WTC11 (cell line): Measurements from ENCODE around the gene RLN3. TPM values are rescaled to one million over a fixed set of nuclear protein-coding genes. Genes with fewer than 3 reads are reported as not detected.
A peak's percentile ranks its signal among the peaks of the same experiment; 100 is the strongest.

Experiments used
- ATAC-seq: fragments of 200-7000 bp; cut with Tn5 transposase; 2 replicates; pipeline ENCODE4 v1.10.0; 2021; ENCODE audit warnings: mild to moderate bottlenecking, moderate library complexity
- CTCF ChIA-PET: fragments of 300-600 bp; sonication (Branson Sonifier 250); formaldehyde crosslinking; loops from one replicate; lab custom pipeline; 2021; ENCODE audit warnings: antibody characterized with exemption; lab: Charles Lee
- POLR2A ChIA-PET: fragments of 350-600 bp; sonication (Branson Sonifier 250); formaldehyde crosslinking; loops from one replicate; lab custom pipeline; 2021; ENCODE audit warnings: antibody characterized with exemption; lab: Charles Lee
- DNase-seq: peaks from one replicate; pipeline ENCODE4 v3.0.0; 2021; ENCODE audit warnings: low spot score
- H3K27ac Mint-ChIP-seq: 2 replicates; pipeline ENCODE4 v1.8.0; 2021; ENCODE audit warnings: mixed read lengths
- H3K27me3 Mint-ChIP-seq: 2 replicates; pipeline ENCODE4 v1.8.0; 2021; ENCODE audit warnings: low read depth, mild to moderate bottlenecking, moderate library complexity, mixed read lengths
- H3K36me3 Mint-ChIP-seq: 2 replicates; pipeline ENCODE4 v1.8.0; 2021; ENCODE audit warnings: mixed read lengths
- H3K4me1 Mint-ChIP-seq: 2 replicates; pipeline ENCODE4 v1.8.0; 2022; ENCODE audit warnings: mixed read lengths
- H3K4me3 Mint-ChIP-seq: 2 replicates; pipeline ENCODE4 v1.8.0; 2021; ENCODE audit warnings: mild to moderate bottlenecking, moderate library complexity, mixed read lengths
- H3K9me3 Mint-ChIP-seq: 2 replicates; pipeline ENCODE4 v1.8.0; 2021; ENCODE audit warnings: mixed read lengths
- CBFB ChIP-seq: sonication (generic); formaldehyde crosslinking; IDR thresholded peaks from 2 replicates; pipeline ENCODE4 v1.8.1; 2022; ENCODE audit warnings: mild to moderate bottlenecking, low read depth, missing genetic modification reagents
- CREM ChIP-seq: sonication (generic); formaldehyde crosslinking; IDR thresholded peaks from 2 replicates; pipeline ENCODE4 v1.8.1; 2022; ENCODE audit warnings: mild to moderate bottlenecking, missing genetic modification reagents, moderate library complexity
- FOXK1 ChIP-seq: sonication (generic); formaldehyde crosslinking; IDR thresholded peaks from 2 replicates; pipeline ENCODE4 v1.8.0; 2022; ENCODE audit warnings: mild to moderate bottlenecking, moderate library complexity, missing genetic modification reagents
- GTF2I ChIP-seq: fragments of 250-450 bp; sonication (Bioruptor Pico); conservative IDR thresholded peaks from 2 replicates; pipeline ENCODE4 v1.4.0; 2021; ENCODE audit warnings: mild to moderate bottlenecking
- ZNF121 ChIP-seq: sonication (generic); formaldehyde crosslinking; IDR thresholded peaks from 2 replicates; pipeline ENCODE4 v1.8.0; 2023; ENCODE audit warnings: missing genetic modification reagents
- ZNF423 ChIP-seq: fragments of 250-450 bp; sonication (Bioruptor Pico); IDR thresholded peaks from 2 replicates; pipeline ENCODE4 v2.1.2; 2022; ENCODE audit warnings: mild to moderate bottlenecking, moderate library complexity
- total RNA-seq: library from RNA; stranded (reverse); gene quantifications from 3 replicates; pipeline ENCODE4 v1.2.3, GENCODE V29; 2021
- TF ChIP-seq, protein P1 (sequence below): fragments of 250-450 bp; sonication (Bioruptor Pico); IDR thresholded peaks from 2 replicates; pipeline ENCODE4 v1.9.0; 2021; ENCODE audit warnings: mild to moderate bottlenecking
- TF ChIP-seq, protein P2 (sequence below): sonication (generic); formaldehyde crosslinking; IDR thresholded peaks from 2 replicates; pipeline ENCODE4 v1.8.1; 2023; ENCODE audit warnings: mild to moderate bottlenecking, missing genetic modification reagents, moderate library complexity
- TF ChIP-seq, protein P3 (sequence below): sonication (generic); formaldehyde crosslinking; IDR thresholded peaks from 2 replicates; pipeline ENCODE4 v1.8.0; 2022; ENCODE audit warnings: mild to moderate bottlenecking, missing genetic modification reagents
- TF ChIP-seq, protein P4 (sequence below): fragments of 250-450 bp; sonication (Bioruptor Pico); IDR thresholded peaks from 2 replicates; pipeline ENCODE4 v1.9.0; 2021; ENCODE audit warnings: mild to moderate bottlenecking
- TF ChIP-seq, protein P5 (sequence below): sonication (generic); formaldehyde crosslinking; IDR thresholded peaks from 2 replicates; pipeline ENCODE4 v1.8.1; 2022; ENCODE audit warnings: mild to moderate bottlenecking, missing genetic modification reagents, moderate library complexity, borderline replicate concordance
- TF ChIP-seq, protein P6 (sequence below): sonication (generic); formaldehyde crosslinking; IDR thresholded peaks from 2 replicates; pipeline ENCODE4 v1.8.0; 2022; ENCODE audit warnings: missing genetic modification reagents
- TF ChIP-seq, protein P7 (sequence below): sonication (generic); formaldehyde crosslinking; IDR thresholded peaks from 2 replicates; pipeline ENCODE4 v1.8.0; 2023; ENCODE audit warnings: mild to moderate bottlenecking, missing genetic modification reagents

The RLN3 gene
- total RNA-seq, 1 experiment from 2014 or later = not detected

DNA sequence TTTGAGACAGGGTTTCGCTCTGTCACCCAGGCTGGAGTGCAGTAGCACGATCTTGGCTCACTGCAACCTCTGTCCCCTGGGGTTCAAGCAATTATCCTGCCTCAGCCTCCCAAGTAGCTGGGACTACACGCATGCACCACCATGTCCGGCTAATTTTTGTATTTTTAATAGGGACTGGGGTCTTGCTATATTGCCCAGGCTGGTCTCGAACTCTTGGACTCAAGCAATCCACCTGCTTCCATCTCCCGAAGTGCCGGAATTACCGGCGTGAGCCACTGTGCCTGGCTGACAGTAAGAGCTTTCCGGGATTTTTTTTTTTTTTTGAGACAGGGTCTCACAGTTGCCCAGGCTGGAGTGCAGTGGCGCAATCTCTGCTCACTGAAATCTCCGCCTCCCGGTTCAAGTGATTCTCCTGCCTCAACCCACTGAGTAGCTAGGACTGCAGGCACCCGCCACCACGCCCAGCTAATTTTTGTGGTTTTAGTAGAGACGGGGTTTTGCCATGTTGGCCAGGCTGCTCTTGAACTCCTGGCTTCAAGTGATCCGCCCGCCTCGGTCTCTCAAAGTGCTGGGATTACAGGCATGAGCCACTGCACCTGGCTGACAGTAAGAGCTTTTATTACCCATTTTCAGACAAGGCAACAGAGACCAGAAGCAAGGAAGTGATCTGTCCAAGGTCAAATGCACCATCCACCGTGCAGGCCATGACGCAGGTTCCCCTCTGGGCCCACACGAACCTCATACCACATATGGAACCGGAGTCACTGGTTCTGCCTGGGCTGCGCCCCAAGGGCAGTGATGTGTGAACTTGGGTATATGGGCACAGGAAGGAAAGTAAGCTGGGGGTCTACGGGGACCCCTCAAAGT lies 42.8 kb upstream of the RLN3 start:
- H3K36me3 Mint-ChIP-seq = no peaks in the 10 kb centered on the region
- ChIA-PET POLR2A (interaction anchor here (1.5 kb wide), 1 partner anchor 23 kb away, joined by 6 read pairs; no protein-coding TSS in a partner anchor), CTCF (interaction anchor here (0.5 to 1.4 kb wide), 6 partner anchors 25 to 143 kb away, joined by 3 read pairs; partner anchors contain the start of gene IL27RA)
- TF ChIP-seq, protein P1, sequence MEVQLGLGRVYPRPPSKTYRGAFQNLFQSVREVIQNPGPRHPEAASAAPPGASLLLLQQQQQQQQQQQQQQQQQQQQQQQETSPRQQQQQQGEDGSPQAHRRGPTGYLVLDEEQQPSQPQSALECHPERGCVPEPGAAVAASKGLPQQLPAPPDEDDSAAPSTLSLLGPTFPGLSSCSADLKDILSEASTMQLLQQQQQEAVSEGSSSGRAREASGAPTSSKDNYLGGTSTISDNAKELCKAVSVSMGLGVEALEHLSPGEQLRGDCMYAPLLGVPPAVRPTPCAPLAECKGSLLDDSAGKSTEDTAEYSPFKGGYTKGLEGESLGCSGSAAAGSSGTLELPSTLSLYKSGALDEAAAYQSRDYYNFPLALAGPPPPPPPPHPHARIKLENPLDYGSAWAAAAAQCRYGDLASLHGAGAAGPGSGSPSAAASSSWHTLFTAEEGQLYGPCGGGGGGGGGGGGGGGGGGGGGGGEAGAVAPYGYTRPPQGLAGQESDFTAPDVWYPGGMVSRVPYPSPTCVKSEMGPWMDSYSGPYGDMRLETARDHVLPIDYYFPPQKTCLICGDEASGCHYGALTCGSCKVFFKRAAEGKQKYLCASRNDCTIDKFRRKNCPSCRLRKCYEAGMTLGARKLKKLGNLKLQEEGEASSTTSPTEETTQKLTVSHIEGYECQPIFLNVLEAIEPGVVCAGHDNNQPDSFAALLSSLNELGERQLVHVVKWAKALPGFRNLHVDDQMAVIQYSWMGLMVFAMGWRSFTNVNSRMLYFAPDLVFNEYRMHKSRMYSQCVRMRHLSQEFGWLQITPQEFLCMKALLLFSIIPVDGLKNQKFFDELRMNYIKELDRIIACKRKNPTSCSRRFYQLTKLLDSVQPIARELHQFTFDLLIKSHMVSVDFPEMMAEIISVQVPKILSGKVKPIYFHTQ (CRISPR knock-in tag) = no peak
- peak; percentile 88 for TF ChIP-seq ZNF121 (CRISPR knock-in tag)
- no peaks in the 10 kb centered on the region; the same call in 1 of the 2 replicates for H3K27me3 Mint-ChIP-seq
- ATAC-seq (no peak), DNase-seq (no peak)
- peak overlapping the region; percentile 27 for H3K4me3 Mint-ChIP-seq
- peak overlapping the region; percentile 92 for H3K27ac Mint-ChIP-seq
- peaks cover 61% of the 10 kb centered on the region for H3K4me1 Mint-ChIP-seq
- H3K9me3 Mint-ChIP-seq = no peaks in the 10 kb centered on the region

DNA sequence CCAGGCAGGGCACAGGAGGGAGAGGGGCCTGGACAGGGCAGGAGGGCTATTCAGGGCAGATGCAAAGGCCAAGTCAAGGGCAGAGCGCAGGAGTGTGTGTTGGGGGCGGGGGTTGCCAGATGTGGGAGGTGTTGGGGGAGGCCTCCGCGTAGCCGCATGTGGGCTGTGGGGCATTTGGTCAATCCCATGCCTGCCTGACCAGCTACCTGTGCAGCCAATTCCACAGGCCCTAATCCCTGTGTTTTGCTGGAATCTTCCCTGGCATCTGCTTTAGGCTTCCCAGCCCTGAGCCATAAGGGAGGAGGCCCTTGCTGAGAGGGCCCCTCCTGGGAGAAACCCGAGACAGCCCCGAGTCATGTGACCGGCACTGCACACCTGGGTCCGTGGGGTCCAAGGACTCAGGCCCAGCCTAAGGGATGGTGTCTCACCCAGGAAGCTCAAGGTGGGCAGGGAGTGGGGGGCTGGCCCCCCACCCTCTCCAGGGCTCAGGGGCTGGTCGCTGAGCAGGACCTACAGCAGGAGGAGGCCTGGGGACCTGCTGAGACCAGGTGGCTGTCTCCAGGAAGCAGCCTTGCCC lies 42.1 kb upstream of the RLN3 start:
- H3K4me1 Mint-ChIP-seq = peaks cover 63% of the 10 kb centered on the region
- no peaks in the 10 kb centered on the region; the same call in 1 of the 2 replicates for H3K27me3 Mint-ChIP-seq
- ATAC-seq (peak; percentile 41), DNase-seq (peak; percentile 47)
- CTCF ChIA-PET = interaction anchor here (0.5 to 1.4 kb wide), 5 partner anchors 25 to 73 kb away, joined by 3 read pairs; partner anchors contain the start of gene IL27RA
- POLR2A ChIA-PET = interaction anchor here (1.5 kb wide), 1 partner anchor 24 kb away, joined by 6 read pairs; no protein-coding TSS in a partner anchor
- H3K4me3 Mint-ChIP-seq = peak overlapping the region; percentile 43
- H3K27ac Mint-ChIP-seq = peak overlapping the region; percentile 92
- no peaks in the 10 kb centered on the region for H3K36me3 Mint-ChIP-seq
- H3K9me3 Mint-ChIP-seq = no peaks in the 10 kb centered on the region
- TF ChIP-seq ZNF423 (CRISPR knock-in tag) (peak; percentile 45; the same call in 1 of the 2 replicates), GTF2I (CRISPR knock-in tag) (no peak), CREM (0 out of 2 replicates have a peak, but pooled peaks have one; percentile 25), FOXK1 (0 out of 2 replicates have a peak, but pooled peaks have one; percentile 17), CBFB (CRISPR knock-in tag) (no peak)
- TF ChIP-seq, protein P2, sequence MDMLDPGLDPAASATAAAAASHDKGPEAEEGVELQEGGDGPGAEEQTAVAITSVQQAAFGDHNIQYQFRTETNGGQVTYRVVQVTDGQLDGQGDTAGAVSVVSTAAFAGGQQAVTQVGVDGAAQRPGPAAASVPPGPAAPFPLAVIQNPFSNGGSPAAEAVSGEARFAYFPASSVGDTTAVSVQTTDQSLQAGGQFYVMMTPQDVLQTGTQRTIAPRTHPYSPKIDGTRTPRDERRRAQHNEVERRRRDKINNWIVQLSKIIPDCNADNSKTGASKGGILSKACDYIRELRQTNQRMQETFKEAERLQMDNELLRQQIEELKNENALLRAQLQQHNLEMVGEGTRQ (CRISPR knock-in tag) = peak; percentile 92
- TF ChIP-seq, protein P3, sequence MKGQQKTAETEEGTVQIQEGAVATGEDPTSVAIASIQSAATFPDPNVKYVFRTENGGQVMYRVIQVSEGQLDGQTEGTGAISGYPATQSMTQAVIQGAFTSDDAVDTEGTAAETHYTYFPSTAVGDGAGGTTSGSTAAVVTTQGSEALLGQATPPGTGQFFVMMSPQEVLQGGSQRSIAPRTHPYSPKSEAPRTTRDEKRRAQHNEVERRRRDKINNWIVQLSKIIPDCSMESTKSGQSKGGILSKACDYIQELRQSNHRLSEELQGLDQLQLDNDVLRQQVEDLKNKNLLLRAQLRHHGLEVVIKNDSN (CRISPR knock-in tag) = peak; percentile 90
- TF ChIP-seq, protein P4, sequence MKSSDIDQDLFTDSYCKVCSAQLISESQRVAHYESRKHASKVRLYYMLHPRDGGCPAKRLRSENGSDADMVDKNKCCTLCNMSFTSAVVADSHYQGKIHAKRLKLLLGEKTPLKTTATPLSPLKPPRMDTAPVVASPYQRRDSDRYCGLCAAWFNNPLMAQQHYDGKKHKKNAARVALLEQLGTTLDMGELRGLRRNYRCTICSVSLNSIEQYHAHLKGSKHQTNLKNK (CRISPR knock-in tag) = no peak
- TF ChIP-seq, protein P5, sequence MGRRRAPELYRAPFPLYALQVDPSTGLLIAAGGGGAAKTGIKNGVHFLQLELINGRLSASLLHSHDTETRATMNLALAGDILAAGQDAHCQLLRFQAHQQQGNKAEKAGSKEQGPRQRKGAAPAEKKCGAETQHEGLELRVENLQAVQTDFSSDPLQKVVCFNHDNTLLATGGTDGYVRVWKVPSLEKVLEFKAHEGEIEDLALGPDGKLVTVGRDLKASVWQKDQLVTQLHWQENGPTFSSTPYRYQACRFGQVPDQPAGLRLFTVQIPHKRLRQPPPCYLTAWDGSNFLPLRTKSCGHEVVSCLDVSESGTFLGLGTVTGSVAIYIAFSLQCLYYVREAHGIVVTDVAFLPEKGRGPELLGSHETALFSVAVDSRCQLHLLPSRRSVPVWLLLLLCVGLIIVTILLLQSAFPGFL = no peak
- TF ChIP-seq, protein P6, sequence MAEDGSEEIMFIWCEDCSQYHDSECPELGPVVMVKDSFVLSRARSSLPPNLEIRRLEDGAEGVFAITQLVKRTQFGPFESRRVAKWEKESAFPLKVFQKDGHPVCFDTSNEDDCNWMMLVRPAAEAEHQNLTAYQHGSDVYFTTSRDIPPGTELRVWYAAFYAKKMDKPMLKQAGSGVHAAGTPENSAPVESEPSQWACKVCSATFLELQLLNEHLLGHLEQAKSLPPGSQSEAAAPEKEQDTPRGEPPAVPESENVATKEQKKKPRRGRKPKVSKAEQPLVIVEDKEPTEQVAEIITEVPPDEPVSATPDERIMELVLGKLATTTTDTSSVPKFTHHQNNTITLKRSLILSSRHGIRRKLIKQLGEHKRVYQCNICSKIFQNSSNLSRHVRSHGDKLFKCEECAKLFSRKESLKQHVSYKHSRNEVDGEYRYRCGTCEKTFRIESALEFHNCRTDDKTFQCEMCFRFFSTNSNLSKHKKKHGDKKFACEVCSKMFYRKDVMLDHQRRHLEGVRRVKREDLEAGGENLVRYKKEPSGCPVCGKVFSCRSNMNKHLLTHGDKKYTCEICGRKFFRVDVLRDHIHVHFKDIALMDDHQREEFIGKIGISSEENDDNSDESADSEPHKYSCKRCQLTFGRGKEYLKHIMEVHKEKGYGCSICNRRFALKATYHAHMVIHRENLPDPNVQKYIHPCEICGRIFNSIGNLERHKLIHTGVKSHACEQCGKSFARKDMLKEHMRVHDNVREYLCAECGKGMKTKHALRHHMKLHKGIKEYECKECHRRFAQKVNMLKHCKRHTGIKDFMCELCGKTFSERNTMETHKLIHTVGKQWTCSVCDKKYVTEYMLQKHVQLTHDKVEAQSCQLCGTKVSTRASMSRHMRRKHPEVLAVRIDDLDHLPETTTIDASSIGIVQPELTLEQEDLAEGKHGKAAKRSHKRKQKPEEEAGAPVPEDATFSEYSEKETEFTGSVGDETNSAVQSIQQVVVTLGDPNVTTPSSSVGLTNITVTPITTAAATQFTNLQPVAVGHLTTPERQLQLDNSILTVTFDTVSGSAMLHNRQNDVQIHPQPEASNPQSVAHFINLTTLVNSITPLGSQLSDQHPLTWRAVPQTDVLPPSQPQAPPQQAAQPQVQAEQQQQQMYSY = no peak
- TF ChIP-seq, protein P7, sequence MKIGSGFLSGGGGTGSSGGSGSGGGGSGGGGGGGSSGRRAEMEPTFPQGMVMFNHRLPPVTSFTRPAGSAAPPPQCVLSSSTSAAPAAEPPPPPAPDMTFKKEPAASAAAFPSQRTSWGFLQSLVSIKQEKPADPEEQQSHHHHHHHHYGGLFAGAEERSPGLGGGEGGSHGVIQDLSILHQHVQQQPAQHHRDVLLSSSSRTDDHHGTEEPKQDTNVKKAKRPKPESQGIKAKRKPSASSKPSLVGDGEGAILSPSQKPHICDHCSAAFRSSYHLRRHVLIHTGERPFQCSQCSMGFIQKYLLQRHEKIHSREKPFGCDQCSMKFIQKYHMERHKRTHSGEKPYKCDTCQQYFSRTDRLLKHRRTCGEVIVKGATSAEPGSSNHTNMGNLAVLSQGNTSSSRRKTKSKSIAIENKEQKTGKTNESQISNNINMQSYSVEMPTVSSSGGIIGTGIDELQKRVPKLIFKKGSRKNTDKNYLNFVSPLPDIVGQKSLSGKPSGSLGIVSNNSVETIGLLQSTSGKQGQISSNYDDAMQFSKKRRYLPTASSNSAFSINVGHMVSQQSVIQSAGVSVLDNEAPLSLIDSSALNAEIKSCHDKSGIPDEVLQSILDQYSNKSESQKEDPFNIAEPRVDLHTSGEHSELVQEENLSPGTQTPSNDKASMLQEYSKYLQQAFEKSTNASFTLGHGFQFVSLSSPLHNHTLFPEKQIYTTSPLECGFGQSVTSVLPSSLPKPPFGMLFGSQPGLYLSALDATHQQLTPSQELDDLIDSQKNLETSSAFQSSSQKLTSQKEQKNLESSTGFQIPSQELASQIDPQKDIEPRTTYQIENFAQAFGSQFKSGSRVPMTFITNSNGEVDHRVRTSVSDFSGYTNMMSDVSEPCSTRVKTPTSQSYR = 0 out of 2 replicates have a peak, but pooled peaks have one; percentile 4
